ENCODE data around the gene NAV3. TPM values are rescaled to one million over a fixed set of nuclear protein-coding genes. Genes with fewer than 3 reads are reported as not detected.

Gene NAV3
- total RNA-seq, 1 donor from 2014 or later = 16.2 TPM

GRCh38 chr12:77850129-77850528 is 19.4 kb downstream of the NAV3 start:
- Histone ChIP-seq H3K36me3 (no peaks in the 10 kb centered on the region), H3K4me3 (no peak overlapping the region), H3K4me1 (peaks cover 23% of the 10 kb centered on the region), H3K9me3 (no peaks in the 10 kb centered on the region), H3K27ac (no peak overlapping the region), H3K27me3 (no peaks in the 10 kb centered on the region)
- TF ChIP-seq POLR2A (IDR thresholded peaks at IDR 0.05) = no peak
- DNase-seq (ENCODE audit: extremely low spot score in 2 of 2) = no peak
- intact Hi-C loops (cut with DNase I) = no loop called here

- intact Hi-C loops (cut with DNase I) = no loop called here
- Histone ChIP-seq H3K4me1 (peaks cover 23% of the 10 kb centered on the region), H3K4me3 (no peak overlapping the region), H3K36me3 (no peaks in the 10 kb centered on the region), H3K27me3 (no peaks in the 10 kb centered on the region), H3K27ac (no peak overlapping the region), H3K9me3 (no peaks in the 10 kb centered on the region)
- no peak for DNase-seq (ENCODE audit: extremely low spot score in 2 of 2)
- TF ChIP-seq POLR2A (IDR thresholded peaks at IDR 0.05) = no peak
- no peak for TF ChIP-seq POLR2AphosphoS5 (IDR thresholded peaks at IDR 0.05; ENCODE audit: insufficient read depth in 1 of 2, low read depth in 1 of 2)
- TF ChIP-seq, protein P1, sequence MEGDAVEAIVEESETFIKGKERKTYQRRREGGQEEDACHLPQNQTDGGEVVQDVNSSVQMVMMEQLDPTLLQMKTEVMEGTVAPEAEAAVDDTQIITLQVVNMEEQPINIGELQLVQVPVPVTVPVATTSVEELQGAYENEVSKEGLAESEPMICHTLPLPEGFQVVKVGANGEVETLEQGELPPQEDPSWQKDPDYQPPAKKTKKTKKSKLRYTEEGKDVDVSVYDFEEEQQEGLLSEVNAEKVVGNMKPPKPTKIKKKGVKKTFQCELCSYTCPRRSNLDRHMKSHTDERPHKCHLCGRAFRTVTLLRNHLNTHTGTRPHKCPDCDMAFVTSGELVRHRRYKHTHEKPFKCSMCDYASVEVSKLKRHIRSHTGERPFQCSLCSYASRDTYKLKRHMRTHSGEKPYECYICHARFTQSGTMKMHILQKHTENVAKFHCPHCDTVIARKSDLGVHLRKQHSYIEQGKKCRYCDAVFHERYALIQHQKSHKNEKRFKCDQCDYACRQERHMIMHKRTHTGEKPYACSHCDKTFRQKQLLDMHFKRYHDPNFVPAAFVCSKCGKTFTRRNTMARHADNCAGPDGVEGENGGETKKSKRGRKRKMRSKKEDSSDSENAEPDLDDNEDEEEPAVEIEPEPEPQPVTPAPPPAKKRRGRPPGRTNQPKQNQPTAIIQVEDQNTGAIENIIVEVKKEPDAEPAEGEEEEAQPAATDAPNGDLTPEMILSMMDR (IDR thresholded peaks at IDR 0.05) = no peak
These were observed 20.0 kb downstream of the NAV3 start for GRCh38 chr12:77850698-77851097.

DNA sequence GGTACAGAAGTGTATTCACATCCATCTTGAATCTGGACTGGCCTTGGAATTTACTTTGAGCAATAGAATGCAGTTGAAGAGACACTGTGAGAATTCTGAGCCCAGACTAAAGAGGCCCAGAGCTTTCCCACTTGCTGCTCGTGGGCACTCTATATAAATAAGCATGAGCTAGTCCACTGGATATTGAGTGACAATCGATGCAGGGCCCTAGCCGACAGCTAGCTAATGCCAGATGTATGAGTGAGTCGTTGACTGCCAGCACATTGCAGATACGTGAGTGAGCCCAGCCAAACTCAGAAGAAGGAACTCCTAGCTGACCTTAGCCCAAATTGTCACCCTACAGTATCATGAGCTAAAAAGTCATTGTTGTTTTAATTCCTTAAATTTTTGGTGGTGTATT is 24.9 kb downstream of the NAV3 start:
- DNase-seq (ENCODE audit: extremely low spot score in 2 of 2) = no peak
- no peaks in the 10 kb centered on the region for H3K36me3 ChIP-seq
- TF ChIP-seq POLR2AphosphoS5 (IDR thresholded peaks at IDR 0.05; ENCODE audit: insufficient read depth in 1 of 2, low read depth in 1 of 2) (no peak), POLR2A (IDR thresholded peaks at IDR 0.05) (no peak)
- TF ChIP-seq, protein P1 (IDR thresholded peaks at IDR 0.05) = no peak
- no peak overlapping the region for H3K27ac ChIP-seq
- H3K9me3 ChIP-seq = no peaks in the 10 kb centered on the region
- no peaks in the 10 kb centered on the region for H3K27me3 ChIP-seq
- intact Hi-C loops (cut with DNase I) = no loop called here
- H3K4me3 ChIP-seq = no peak overlapping the region
- H3K4me1 ChIP-seq = no peaks in the 10 kb centered on the region

DNA sequence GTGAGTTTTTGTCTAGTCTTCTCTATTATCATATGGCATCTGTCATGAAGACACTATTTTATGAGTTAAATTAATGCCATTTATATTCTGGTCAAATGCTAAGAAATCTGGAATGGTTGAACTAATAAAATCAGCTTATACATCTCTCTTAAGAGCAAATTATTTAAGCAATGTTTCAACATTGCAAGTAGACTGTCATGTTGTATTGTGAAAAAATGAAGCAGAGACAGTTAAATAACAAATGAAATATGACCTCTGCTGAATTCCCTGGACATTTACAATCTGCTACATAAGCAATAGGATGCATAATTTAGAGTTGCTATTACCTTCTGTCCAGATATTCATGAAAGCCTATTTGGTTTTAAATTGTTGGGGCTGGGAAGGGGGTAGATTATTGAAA is 30.6 kb downstream of the NAV3 start:
- intact Hi-C loops (cut with DNase I) = no loop called here
- DNase-seq (ENCODE audit: extremely low spot score in 2 of 2) = no peak
- Histone ChIP-seq H3K9me3 (no peaks in the 10 kb centered on the region), H3K27me3 (no peaks in the 10 kb centered on the region), H3K4me3 (no peak overlapping the region), H3K36me3 (no peaks in the 10 kb centered on the region), H3K27ac (no peak overlapping the region), H3K4me1 (no peaks in the 10 kb centered on the region)
- no peak for TF ChIP-seq POLR2A (IDR thresholded peaks at IDR 0.05)
- TF ChIP-seq POLR2AphosphoS5 (IDR thresholded peaks at IDR 0.05; ENCODE audit: insufficient read depth in 1 of 2, low read depth in 1 of 2) = no peak

DNA sequence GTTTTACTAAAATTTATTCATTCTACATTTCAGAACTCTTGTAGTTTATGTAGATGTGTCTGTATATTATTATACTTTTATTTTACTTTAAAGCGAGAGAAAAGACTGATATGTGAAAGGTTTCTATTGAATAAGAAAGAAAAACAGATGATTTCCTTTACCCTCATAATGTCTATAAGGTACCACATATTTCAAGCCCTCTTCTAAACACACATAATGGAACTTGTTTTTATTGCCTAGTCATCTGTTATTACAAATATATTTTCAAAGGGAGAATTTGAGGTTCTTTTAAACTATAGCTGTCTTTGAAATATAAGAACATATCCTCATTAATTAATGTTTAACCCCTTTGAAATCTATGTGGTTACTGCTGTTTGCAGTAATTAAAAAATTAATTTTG is 34.5 kb downstream of the NAV3 start:
- Histone ChIP-seq H3K4me1 (no peaks in the 10 kb centered on the region), H3K27ac (no peak overlapping the region), H3K27me3 (no peaks in the 10 kb centered on the region), H3K9me3 (no peaks in the 10 kb centered on the region), H3K36me3 (no peaks in the 10 kb centered on the region), H3K4me3 (no peak overlapping the region)
- TF ChIP-seq, protein P1 (IDR thresholded peaks at IDR 0.05) = no peak
- TF ChIP-seq POLR2A (IDR thresholded peaks at IDR 0.05) (no peak), POLR2AphosphoS5 (IDR thresholded peaks at IDR 0.05; ENCODE audit: insufficient read depth in 1 of 2, low read depth in 1 of 2) (no peak)
- intact Hi-C loops (cut with DNase I) = no loop called here
- DNase-seq (ENCODE audit: extremely low spot score in 2 of 2) = no peak

- H3K27me3 ChIP-seq = no peaks in the 10 kb centered on the region
- H3K27ac ChIP-seq = no peak overlapping the region
- no peak for TF ChIP-seq POLR2AphosphoS5 (IDR thresholded peaks at IDR 0.05; ENCODE audit: insufficient read depth in 1 of 2, low read depth in 1 of 2)
- no peak for TF ChIP-seq POLR2A (IDR thresholded peaks at IDR 0.05)
- TF ChIP-seq, protein P1 (IDR thresholded peaks at IDR 0.05) = no peak
- intact Hi-C loops (cut with DNase I) = no loop called here
- H3K4me1 ChIP-seq = no peaks in the 10 kb centered on the region
- no peak for DNase-seq (ENCODE audit: extremely low spot score in 2 of 2)
- H3K36me3 ChIP-seq = no peaks in the 10 kb centered on the region
- H3K9me3 ChIP-seq = no peaks in the 10 kb centered on the region
- H3K4me3 ChIP-seq = no peak overlapping the region
These were observed 48.2 kb downstream of the NAV3 start for GRCh38 chr12:77878901-77879300.
